HepG2 (cell line): ENCODE results near the gene ZFP90. TPM values are rescaled to one million over a fixed set of nuclear protein-coding genes. Genes with fewer than 3 reads are reported as not detected.

ENCODE experiments used
- KDM3A ChIP-seq: IDR thresholded peaks from 2 replicates; pipeline ENCODE4 v1.6.1; 2018; ENCODE audit warnings: low read depth, missing compliant biosample characterization
- KLF12 ChIP-seq: sonication (generic); formaldehyde crosslinking; IDR thresholded peaks from 2 replicates; pipeline ENCODE4 v1.4.0; 2020; ENCODE audit warnings: missing genetic modification reagents, borderline replicate concordance
- MYC ChIP-seq: sonication (generic); formaldehyde crosslinking; IDR thresholded peaks from 2 replicates; pipeline ENCODE4 v1.9.0; 2021; ENCODE audit warnings: missing genetic modification reagents, borderline replicate concordance
- POGK ChIP-seq: sonication (generic); formaldehyde crosslinking; conservative IDR thresholded peaks from 2 replicates; pipeline ENCODE4 v1.8.0; 2022; ENCODE audit warnings: mild to moderate bottlenecking, moderate library complexity, missing genetic modification reagents
- TARDBP ChIP-seq: sonication (generic); formaldehyde crosslinking; IDR thresholded peaks from 2 replicates; pipeline ENCODE4 v1.8.0; 2022; ENCODE audit warnings: mild to moderate bottlenecking, missing genetic modification reagents
- TFAP4 ChIP-seq: sonication (generic); IDR thresholded peaks from 2 replicates; pipeline ENCODE4 v1.6.1; 2016; ENCODE audit warnings: low read depth, borderline replicate concordance
- ZNF18 ChIP-seq: sonication (generic); formaldehyde crosslinking; IDR thresholded peaks from 2 replicates; pipeline ENCODE4 v1.8.0; 2022; ENCODE audit warnings: mild to moderate bottlenecking, missing genetic modification reagents; ENCODE audit not compliant: insufficient replicate concordance
- ZZZ3 ChIP-seq: sonication (generic); formaldehyde crosslinking; IDR thresholded peaks from 2 replicates; pipeline ENCODE4 v1.4.0; 2020; ENCODE audit warnings: missing genetic modification reagents, mild to moderate bottlenecking, borderline replicate concordance
- polyA plus RNA-seq, 8 experiments: library from polyadenylated mRNA; depleted of rRNA in 3 of 8; stranded (reverse) in 7 of 8; unstranded in 1 of 8; fragments of >200 nt; fragmentation: Illumina TruSeq in 4 of 8; extraction: Trizol in 4 of 8; gene quantifications; 2 replicates each; pipeline versions ENCODE4 v1.2.1 to v1.2.3, GENCODE V29; 2011 to 2016; ENCODE audit warnings: low read depth in 4 of 8, missing spikeins in 1 of 8, mixed read lengths in 1 of 8; ENCODE audit not compliant: insufficient read depth in 1 of 8
- total RNA-seq, 5 experiments: library from RNA; depleted of rRNA; stranded (reverse); fragments of >200 nt; fragmentation: Illumina TruSeq; extraction: Trizol; gene quantifications; 2 replicates each; pipeline ENCODE4 v1.2.3, GENCODE V29; 2016; ENCODE audit warnings: low read depth in 1 of 5
- TF ChIP-seq, protein P1 (sequence below): sonication (generic); formaldehyde crosslinking; IDR thresholded peaks from 2 replicates; pipeline ENCODE4 v1.4.0; 2020; ENCODE audit warnings: missing genetic modification reagents, borderline replicate concordance

Gene ZFP90
- total and polyA plus RNA-seq, 2 of the 13 experiments (the other 11 are each of a cell fraction or from before 2014, with no cell fraction given) = 17.6 to 18.9 TPM

DNA sequence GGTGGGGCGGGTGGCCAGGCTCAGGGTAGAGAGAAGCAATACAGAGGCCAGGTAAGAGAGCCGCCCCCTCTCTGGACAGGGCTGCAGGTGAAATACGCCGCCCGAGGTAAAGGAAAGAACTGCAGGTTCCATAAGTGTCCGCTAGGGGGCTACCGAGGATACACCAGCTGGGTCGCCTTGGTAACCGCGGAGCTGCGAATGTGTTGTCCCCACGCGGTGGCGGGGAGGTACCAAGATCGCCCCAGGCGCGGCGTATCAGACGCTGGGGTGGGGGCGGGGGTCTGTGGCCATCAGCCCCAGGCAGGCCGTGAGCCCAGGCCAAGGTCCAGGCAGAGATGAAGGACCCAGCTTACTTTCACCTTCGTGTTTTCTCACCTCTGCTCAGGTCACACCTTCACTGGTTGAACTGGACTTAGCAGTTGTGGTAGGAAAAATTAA, 18.4 kb upstream of the ZFP90 start (continued):
- TF ChIP-seq, protein P1, sequence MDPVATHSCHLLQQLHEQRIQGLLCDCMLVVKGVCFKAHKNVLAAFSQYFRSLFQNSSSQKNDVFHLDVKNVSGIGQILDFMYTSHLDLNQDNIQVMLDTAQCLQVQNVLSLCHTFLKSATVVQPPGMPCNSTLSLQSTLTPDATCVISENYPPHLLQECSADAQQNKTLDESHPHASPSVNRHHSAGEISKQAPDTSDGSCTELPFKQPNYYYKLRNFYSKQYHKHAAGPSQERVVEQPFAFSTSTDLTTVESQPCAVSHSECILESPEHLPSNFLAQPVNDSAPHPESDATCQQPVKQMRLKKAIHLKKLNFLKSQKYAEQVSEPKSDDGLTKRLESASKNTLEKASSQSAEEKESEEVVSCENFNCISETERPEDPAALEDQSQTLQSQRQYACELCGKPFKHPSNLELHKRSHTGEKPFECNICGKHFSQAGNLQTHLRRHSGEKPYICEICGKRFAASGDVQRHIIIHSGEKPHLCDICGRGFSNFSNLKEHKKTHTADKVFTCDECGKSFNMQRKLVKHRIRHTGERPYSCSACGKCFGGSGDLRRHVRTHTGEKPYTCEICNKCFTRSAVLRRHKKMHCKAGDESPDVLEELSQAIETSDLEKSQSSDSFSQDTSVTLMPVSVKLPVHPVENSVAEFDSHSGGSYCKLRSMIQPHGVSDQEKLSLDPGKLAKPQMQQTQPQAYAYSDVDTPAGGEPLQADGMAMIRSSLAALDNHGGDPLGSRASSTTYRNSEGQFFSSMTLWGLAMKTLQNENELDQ (CRISPR knock-in tag) = 0 out of 2 replicates have a peak, but pooled peaks have one; percentile 72
- TF ChIP-seq TARDBP (CRISPR knock-in tag) = peak; percentile 68; the same call in 1 of the 2 replicates
- TF ChIP-seq KLF12 (CRISPR knock-in tag) = peak; percentile 55; the same call in 1 of the 2 replicates
- TF ChIP-seq ZZZ3 (CRISPR knock-in tag) = no peak
- no peak; the same call in 1 of the 2 replicates for TF ChIP-seq MYC (CRISPR knock-in tag)
- no peak for TF ChIP-seq KDM3A (CRISPR knock-in tag)
- peak; percentile 99 for TF ChIP-seq TFAP4
- peak; percentile 73 for TF ChIP-seq POGK
- no peak for TF ChIP-seq ZNF18
